Liver (tissue), 9 donors: ENCODE results near the gene DEGS2. TPM values are rescaled to one million over a fixed set of nuclear protein-coding genes. Genes with fewer than 3 reads are reported as not detected.

Experiments used
- DNase-seq: peaks from one replicate; pipeline ENCODE4 v3.0.0-alpha.2; 2017; ENCODE audit warnings: low spot score
- H3K27ac ChIP-seq, 2 donors: one replicate each; pipeline ENCODE4 v1.7.0; 2013; ENCODE audit warnings: inconsistent platforms in 2 of 2, low read length in 2 of 2, control low read depth in 1 of 2, low read depth in 1 of 2, mild to moderate bottlenecking in 1 of 2
- H3K27me3 ChIP-seq, 4 donors: one replicate each; pipeline versions ENCODE4 v1.6.1 to v1.7.0; 2013; ENCODE audit warnings: low read length in 3 of 4, inconsistent platforms in 1 of 4, mild to moderate bottlenecking in 1 of 4, moderate library complexity in 1 of 4; ENCODE audit not compliant: control insufficient read depth in 4 of 4, insufficient read depth in 4 of 4
- H3K36me3 ChIP-seq, 4 donors: one replicate each; pipeline versions ENCODE4 v1.6.1 to v1.7.0; 2013; ENCODE audit warnings: low read length in 3 of 4, mild to moderate bottlenecking in 3 of 4, low read depth in 1 of 4, moderate library complexity in 1 of 4; ENCODE audit not compliant: control insufficient read depth in 4 of 4, insufficient read depth in 3 of 4
- H3K4me1 ChIP-seq, 4 donors: one replicate each; pipeline versions ENCODE4 v1.6.1 to v1.7.0; 2013; ENCODE audit warnings: low read length in 3 of 4, mild to moderate bottlenecking in 3 of 4, moderate library complexity in 1 of 4; ENCODE audit not compliant: control insufficient read depth in 4 of 4, insufficient read depth in 4 of 4
- H3K4me3 ChIP-seq, 3 donors: one replicate each; pipeline versions ENCODE4 v1.6.1 to v1.7.0; 2013; ENCODE audit warnings: low read length in 3 of 3, control low read depth in 1 of 3, low read depth in 1 of 3, mild to moderate bottlenecking in 1 of 3
- H3K9ac ChIP-seq, 2 donors: one replicate each; pipeline ENCODE4 v1.7.0; 2013; ENCODE audit warnings: low read length in 2 of 2, mild to moderate bottlenecking in 2 of 2, moderate library complexity in 2 of 2, control low read depth in 1 of 2, low read depth in 1 of 2
- H3K9me3 ChIP-seq, 4 donors: one replicate each; pipeline versions ENCODE4 v1.6.1 to v1.7.0; 2013; ENCODE audit warnings: low read length in 3 of 4; ENCODE audit not compliant: control insufficient read depth in 4 of 4
- CTCF ChIP-seq: fragments of 150-350 bp; IDR thresholded peaks from 2 replicates; pipeline ENCODE4 v1.5.1; 2017; ENCODE audit warnings: improper control_type of control experiment, low read depth, low read length; ENCODE audit not compliant: missing input control
- FOXA1 ChIP-seq: IDR thresholded peaks from 2 replicates; pipeline ENCODE4 v1.6.1; 2016; ENCODE audit warnings: antibody characterized with exemption
- FOXA2 ChIP-seq: IDR thresholded peaks from 2 replicates; pipeline ENCODE4 v1.6.1; 2016; ENCODE audit warnings: antibody characterized with exemption
- GABPA ChIP-seq, 2 donors: IDR thresholded peaks in 1 of 2; conservative IDR thresholded peaks in 1 of 2; 2 replicates each; pipeline ENCODE4 v1.6.1; 2016; ENCODE audit warnings: antibody characterized with exemption in 2 of 2, mild to moderate bottlenecking in 1 of 2, moderate library complexity in 1 of 2
- HNF4A ChIP-seq, 2 donors: conservative IDR thresholded peaks; 2 replicates each; pipeline ENCODE4 v1.6.1; 2016; ENCODE audit warnings: antibody characterized with exemption in 2 of 2, mild to moderate bottlenecking in 2 of 2
- HNF4G ChIP-seq: IDR thresholded peaks from 2 replicates; pipeline ENCODE4 v1.6.1; 2016; ENCODE audit warnings: antibody characterized with exemption
- JUND ChIP-seq, 2 donors: IDR thresholded peaks; 2 replicates each; pipeline ENCODE4 v1.6.1; 2016; ENCODE audit warnings: antibody characterized with exemption in 2 of 2
- MAX ChIP-seq: IDR thresholded peaks from 2 replicates; pipeline ENCODE4 v1.6.1; 2016; ENCODE audit warnings: antibody characterized with exemption
- NR2F2 ChIP-seq: IDR thresholded peaks from 2 replicates; pipeline ENCODE4 v1.6.1; 2016; ENCODE audit warnings: antibody characterized with exemption
- RAD21 ChIP-seq, 2 donors: IDR thresholded peaks; 2 replicates each; pipeline ENCODE4 v1.6.1; 2016; ENCODE audit warnings: antibody characterized with exemption in 2 of 2, mild to moderate bottlenecking in 2 of 2
- RXRA ChIP-seq, 2 donors: IDR thresholded peaks; 2 replicates each; pipeline ENCODE4 v1.6.1; 2017 to 2018; ENCODE audit warnings: antibody characterized with exemption in 2 of 2, mild to moderate bottlenecking in 1 of 2
- SP1 ChIP-seq: IDR thresholded peaks from 2 replicates; pipeline ENCODE4 v1.6.1; 2018; ENCODE audit warnings: antibody characterized with exemption, mild to moderate bottlenecking
- TAF1 ChIP-seq: conservative IDR thresholded peaks from 2 replicates; pipeline ENCODE4 v1.6.1; 2016; ENCODE audit warnings: antibody characterized with exemption, mild to moderate bottlenecking
- YY1 ChIP-seq: IDR thresholded peaks from 2 replicates; pipeline ENCODE4 v1.6.1; 2016; ENCODE audit warnings: antibody characterized with exemption, mild to moderate bottlenecking
- ZBTB33 ChIP-seq: IDR thresholded peaks from 2 replicates; pipeline ENCODE4 v1.6.1; 2016; ENCODE audit warnings: antibody characterized with exemption
- WGBS: extraction: QIAGEN DNeasy Blood & Tissue Kit; methylation state at CpG from one replicate; pipeline ENCODE4 v1.1.7; 2013; 5-methylcytosine and 5-hydroxymethylcytosine counted together
- polyA plus RNA-seq, 2 donors: library from polyadenylated mRNA; stranded (reverse) in 1 of 2; unstranded in 1 of 2; fragments of 200-250 nt in 1 of 2; fragments of >200 nt in 1 of 2; fragmentation: Nextera tagmentation in 1 of 2; extraction: Ambion mirVana in 1 of 2; gene quantifications; one replicate each; pipeline versions ENCODE4 v1.2.1 to v1.2.3, GENCODE V29; 2013 to 2015
- total RNA-seq, 2 donors: library from RNA; depleted of rRNA; stranded (reverse); fragments of >200 nt; gene quantifications; one replicate each; pipeline ENCODE4 v1.2.3, GENCODE V29; 2014
- TF ChIP-seq, protein P1 (sequence below): IDR thresholded peaks from 2 replicates; pipeline ENCODE4 v1.6.1; 2016; ENCODE audit warnings: antibody characterized with exemption
- TF ChIP-seq, protein P2 (sequence below): IDR thresholded peaks from 2 replicates; pipeline ENCODE4 v1.6.1; 2016; ENCODE audit warnings: antibody characterized with exemption, mild to moderate bottlenecking
- donor health status: healthy.
- donor health status: healthy.
- donor health status: healthy.
- donor health status: healthy.
- donor health status: healthy.

DEGS2 gene
- total and polyA plus RNA-seq, 4 donors = 0.13 to 0.42 (median 0.27) TPM

DNA sequence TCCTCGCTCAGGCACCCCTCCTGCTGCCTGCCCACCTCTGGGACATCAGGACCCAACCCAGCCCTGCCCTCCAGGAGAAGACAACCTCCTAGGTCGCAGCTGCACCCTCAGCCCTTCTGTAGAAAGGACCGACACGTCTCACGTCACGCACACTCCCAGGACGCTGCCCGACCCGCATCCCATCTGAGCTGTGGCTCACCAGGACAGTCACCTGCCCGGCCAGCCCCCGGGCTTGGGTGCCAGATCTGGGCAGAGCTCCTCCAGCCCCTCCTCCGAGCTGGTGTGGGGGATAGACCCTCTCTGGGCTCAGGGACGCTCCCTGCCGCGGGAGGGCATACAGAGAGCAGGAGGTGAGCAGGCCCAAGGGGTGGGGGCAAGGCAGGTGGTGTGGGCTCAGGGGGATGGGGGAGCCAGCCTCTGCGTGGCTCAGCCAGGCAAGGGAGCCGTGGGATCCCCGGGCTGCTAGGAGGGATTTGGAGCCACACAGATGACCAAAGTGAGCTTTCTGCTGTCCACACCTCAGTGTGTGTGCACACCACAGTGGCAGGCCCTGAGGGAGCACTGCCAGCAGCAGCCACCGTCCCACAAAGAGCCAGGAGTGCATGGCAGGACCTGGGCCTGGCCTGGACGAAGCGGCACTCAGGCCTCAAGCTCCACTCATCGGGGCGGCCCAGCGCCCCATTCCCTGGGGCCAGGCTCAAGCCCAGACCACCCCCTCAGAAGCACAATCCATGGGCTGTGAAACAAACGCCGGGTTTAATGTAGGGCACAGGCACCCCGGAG is 13.6 kb downstream of the DEGS2 start:
- no peaks in the 10 kb centered on the region for H3K27me3 ChIP-seq
- H3K27ac ChIP-seq = no peak overlapping the region
- DNase-seq = no peak
- WGBS = 92% methylated on average over 27 of the region's 27 CpGs
- peaks cover 3 to 19% (median 7%) of the 10 kb centered on the region in 4 donors for H3K4me1 ChIP-seq
- TF ChIP-seq HNF4A (conservative IDR thresholded peaks at IDR 0.05) = no peak
- TF ChIP-seq FOXA1 = no peak
- no peak for TF ChIP-seq HNF4G
- TF ChIP-seq RXRA (IDR thresholded peaks at IDR 0.05) = no peak
- TF ChIP-seq, protein P1, sequence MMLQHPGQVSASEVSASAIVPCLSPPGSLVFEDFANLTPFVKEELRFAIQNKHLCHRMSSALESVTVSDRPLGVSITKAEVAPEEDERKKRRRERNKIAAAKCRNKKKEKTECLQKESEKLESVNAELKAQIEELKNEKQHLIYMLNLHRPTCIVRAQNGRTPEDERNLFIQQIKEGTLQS = no peak
- TF ChIP-seq NR2F2 = no peak
- TF ChIP-seq, protein P2, sequence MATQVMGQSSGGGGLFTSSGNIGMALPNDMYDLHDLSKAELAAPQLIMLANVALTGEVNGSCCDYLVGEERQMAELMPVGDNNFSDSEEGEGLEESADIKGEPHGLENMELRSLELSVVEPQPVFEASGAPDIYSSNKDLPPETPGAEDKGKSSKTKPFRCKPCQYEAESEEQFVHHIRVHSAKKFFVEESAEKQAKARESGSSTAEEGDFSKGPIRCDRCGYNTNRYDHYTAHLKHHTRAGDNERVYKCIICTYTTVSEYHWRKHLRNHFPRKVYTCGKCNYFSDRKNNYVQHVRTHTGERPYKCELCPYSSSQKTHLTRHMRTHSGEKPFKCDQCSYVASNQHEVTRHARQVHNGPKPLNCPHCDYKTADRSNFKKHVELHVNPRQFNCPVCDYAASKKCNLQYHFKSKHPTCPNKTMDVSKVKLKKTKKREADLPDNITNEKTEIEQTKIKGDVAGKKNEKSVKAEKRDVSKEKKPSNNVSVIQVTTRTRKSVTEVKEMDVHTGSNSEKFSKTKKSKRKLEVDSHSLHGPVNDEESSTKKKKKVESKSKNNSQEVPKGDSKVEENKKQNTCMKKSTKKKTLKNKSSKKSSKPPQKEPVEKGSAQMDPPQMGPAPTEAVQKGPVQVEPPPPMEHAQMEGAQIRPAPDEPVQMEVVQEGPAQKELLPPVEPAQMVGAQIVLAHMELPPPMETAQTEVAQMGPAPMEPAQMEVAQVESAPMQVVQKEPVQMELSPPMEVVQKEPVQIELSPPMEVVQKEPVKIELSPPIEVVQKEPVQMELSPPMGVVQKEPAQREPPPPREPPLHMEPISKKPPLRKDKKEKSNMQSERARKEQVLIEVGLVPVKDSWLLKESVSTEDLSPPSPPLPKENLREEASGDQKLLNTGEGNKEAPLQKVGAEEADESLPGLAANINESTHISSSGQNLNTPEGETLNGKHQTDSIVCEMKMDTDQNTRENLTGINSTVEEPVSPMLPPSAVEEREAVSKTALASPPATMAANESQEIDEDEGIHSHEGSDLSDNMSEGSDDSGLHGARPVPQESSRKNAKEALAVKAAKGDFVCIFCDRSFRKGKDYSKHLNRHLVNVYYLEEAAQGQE = no peak
- no peak for TF ChIP-seq GABPA (IDR thresholded peaks at IDR 0.05 in 1 of 2, conservative IDR thresholded peaks at IDR 0.05 in 1 of 2)
- no peak for TF ChIP-seq SP1
- no peak for TF ChIP-seq YY1
- TF ChIP-seq FOXA2 = no peak
- no peak for TF ChIP-seq ZBTB33
- no peak for TF ChIP-seq RAD21 (IDR thresholded peaks at IDR 0.05)
- TF ChIP-seq CTCF = no peak
- no peak for TF ChIP-seq MAX
- no peak for TF ChIP-seq JUND (IDR thresholded peaks at IDR 0.05)
- no peak for TF ChIP-seq TAF1
- H3K9ac ChIP-seq = no peak overlapping the region
- peaks cover 0 to 2% (median under 1%) of the 10 kb centered on the region in 4 donors for H3K36me3 ChIP-seq
- no peak overlapping the region for H3K4me3 ChIP-seq
- H3K9me3 ChIP-seq = no peaks in the 10 kb centered on the region
